Measurements from ENCODE around the gene STMN3.

The STMN3 gene

DNA sequence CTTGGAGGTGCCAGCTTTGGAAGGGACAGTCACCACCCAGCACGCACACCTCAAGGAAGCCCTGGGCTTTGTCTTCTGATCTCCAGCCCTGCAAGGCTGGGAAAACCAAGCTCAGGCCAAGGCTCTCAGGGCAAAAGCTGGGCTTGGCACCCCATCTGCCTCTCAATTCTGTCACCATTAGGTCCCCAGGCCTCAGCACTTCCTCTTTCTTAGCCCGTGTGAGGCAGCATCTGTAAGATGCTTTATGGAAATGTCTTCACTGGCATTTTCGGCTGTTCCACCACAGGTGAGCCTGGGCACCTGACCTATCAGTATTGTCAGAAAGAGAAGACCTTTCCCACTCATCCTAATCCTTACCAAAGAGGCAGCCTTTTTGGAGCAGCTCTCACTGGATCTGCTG, 50.9 kb downstream of the STMN3 start:
- DNase-seq = no peak

DNA sequence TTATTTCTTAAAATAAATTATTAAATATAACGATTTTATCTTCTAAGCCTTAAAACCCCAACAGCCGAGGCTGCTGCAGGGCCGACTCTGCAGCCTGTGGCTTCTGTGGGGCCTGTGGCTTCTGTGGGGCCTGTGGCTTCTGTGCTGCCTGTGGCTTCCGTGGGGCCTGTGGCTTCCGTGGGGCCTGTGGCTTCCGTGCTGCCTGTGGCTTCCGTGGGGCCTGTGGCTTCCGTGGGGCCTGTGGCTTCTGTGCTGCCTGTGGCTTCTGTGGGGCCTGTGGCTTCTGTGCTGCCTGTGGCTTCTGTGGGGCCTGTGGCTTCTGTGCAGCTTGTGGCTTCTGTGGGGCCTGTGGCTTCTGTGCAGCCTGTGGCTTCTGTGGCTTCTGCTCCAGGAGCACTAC, 51.5 kb downstream of the STMN3 start:
- peak; percentile 70 for DNase-seq

GRCh38 chr20:63599396-63600050, 53.7 kb downstream of the STMN3 start:
- no peak for DNase-seq

DNA sequence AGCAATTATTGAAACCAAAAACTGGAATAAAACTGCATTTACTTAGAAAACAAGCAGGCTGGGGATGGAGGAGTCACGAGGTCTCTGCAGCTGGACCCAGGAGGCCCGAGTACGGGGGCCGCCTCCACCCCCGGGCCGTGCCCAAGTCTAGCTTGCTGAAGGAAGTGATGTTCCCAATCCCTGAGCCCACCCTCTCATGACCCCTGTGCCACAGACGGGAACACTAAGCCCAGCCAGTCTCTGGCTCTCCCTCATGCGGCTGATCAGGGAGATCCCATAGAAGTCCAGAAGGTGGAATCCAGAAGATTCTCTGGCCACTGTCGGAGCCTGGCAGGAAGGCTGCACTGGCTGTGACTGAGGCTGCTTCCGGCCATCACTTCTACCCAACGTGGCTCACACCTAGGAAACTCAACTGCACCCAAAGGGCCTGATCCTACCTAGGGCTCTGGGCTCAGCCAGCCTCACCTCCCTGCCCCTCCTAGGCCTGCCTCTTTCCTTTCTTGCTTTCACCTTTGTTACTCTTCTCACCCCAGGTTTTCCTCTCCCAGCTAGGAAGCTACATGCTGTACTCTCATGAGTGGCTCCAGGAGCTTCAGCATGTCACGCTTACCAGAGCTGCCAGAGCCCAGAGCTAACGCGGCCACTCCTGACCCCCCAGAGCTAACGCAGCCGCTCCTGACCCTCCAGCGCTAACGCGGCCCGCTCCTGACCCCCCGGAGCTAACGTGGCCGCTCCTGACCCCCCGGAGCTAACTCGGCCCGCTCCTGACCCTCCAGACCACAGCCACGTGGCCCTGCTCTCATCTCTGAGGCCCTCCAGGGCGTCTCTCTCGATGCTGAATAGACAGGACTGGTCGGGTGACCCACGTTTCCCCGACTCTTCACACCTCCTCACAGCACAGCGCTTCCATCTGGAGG, 54.5 kb downstream of the STMN3 start:
- DNase-seq = no peak

- no peak for DNase-seq
Observed at GRCh38 chr20:63597651-63598478, 55.4 kb downstream of the STMN3 start.

DNA sequence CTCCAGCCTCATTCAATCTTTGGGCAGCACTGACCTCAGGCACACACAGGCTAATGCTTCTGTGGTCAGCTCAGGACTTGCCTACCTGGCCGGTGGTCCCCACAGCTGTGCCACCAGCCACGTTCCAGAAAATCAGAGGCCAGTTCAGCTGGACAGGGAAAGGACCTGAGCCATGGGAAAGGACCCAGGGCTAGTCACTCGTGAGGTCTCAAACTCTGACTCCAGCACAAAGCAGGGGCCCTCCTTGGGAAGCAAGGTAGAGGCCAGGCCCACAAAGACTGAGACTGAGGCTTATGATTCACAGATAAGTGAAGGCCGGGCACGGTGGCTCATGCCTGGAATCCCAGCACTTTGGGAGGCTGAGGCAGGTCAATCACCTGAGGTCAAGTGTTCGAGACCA, 56.8 kb downstream of the STMN3 start:
- DNase-seq = no peak

- DNase-seq = no peak
Observed at GRCh38 chr20:63595416-63596127, 57.7 kb downstream of the STMN3 start.

GRCh38 chr20:63594043-63594561, 59.1 kb downstream of the STMN3 start:
- DNase-seq = no peak

- no peak for DNase-seq
Observed at GRCh38 chr20:63592661-63593060, 60.6 kb downstream of the STMN3 start.

- DNase-seq = no peak
Observed at GRCh38 chr20:63591786-63592355, 61.4 kb downstream of the STMN3 start.

- DNase-seq = no peak
Observed at GRCh38 chr20:63591147-63591533, 62.1 kb downstream of the STMN3 start.

- no peak for DNase-seq
Observed at GRCh38 chr20:63590218-63591146, 62.7 kb downstream of the STMN3 start.

Measured in CD4-positive, alpha-beta T cell treated with Interleukin-10 for 1 hour (primary cell).